Measurements from ENCODE around the gene ATAT1. TPM values are rescaled to one million over a fixed set of nuclear protein-coding genes. Genes with fewer than 3 reads are reported as not detected.

Gene ATAT1
- total and polyA plus RNA-seq, 9 of the 15 experiments (the other 6 are each of a cell fraction or from before 2014, with no cell fraction given) = 0.65 to 5.8 (median 1.6) TPM

DNA sequence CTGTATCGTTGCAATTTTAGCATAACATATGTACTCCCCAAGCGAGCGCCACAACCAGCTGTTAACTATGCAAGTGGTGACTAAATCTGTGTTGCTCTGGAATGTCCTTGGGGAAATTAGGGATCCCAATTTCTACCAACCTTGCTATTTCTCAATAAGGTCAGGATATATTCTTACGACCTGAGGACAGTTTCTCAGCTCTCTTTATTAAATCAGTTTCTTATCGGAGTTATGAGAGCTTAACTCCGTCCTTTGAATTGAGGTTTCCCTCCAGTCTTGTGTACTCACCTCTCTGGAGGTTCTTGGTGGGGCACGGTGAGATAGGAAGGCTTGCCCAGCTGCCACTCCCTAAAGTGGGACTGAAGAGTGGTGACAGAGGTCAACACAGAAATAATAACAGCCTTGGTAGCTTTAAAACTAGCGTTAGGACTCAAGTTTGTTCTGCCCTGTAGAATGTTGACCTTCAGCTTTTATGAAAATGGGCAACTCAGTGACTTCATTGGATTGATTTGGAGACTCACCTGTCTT lies 8.3 kb upstream of the ATAT1 start (continued):
- TF ChIP-seq, protein P1, sequence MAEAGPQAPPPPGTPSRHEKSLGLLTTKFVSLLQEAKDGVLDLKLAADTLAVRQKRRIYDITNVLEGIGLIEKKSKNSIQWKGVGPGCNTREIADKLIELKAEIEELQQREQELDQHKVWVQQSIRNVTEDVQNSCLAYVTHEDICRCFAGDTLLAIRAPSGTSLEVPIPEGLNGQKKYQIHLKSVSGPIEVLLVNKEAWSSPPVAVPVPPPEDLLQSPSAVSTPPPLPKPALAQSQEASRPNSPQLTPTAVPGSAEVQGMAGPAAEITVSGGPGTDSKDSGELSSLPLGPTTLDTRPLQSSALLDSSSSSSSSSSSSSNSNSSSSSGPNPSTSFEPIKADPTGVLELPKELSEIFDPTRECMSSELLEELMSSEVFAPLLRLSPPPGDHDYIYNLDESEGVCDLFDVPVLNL (CRISPR knock-in tag; IDR thresholded peaks at IDR 0.05; ENCODE audit: low read depth) = no peak
- TF ChIP-seq, protein P2, sequence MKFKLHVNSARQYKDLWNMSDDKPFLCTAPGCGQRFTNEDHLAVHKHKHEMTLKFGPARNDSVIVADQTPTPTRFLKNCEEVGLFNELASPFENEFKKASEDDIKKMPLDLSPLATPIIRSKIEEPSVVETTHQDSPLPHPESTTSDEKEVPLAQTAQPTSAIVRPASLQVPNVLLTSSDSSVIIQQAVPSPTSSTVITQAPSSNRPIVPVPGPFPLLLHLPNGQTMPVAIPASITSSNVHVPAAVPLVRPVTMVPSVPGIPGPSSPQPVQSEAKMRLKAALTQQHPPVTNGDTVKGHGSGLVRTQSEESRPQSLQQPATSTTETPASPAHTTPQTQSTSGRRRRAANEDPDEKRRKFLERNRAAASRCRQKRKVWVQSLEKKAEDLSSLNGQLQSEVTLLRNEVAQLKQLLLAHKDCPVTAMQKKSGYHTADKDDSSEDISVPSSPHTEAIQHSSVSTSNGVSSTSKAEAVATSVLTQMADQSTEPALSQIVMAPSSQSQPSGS (CRISPR knock-in tag; IDR thresholded peaks at IDR 0.05) = no peak
- TF ChIP-seq KLF10 (CRISPR knock-in tag; IDR thresholded peaks at IDR 0.05) = no peak
- TF ChIP-seq, protein P3, sequence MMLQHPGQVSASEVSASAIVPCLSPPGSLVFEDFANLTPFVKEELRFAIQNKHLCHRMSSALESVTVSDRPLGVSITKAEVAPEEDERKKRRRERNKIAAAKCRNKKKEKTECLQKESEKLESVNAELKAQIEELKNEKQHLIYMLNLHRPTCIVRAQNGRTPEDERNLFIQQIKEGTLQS (IDR thresholded peaks at IDR 0.05) = no peak
- TF ChIP-seq, protein P3 (CRISPR knock-in tag; conservative IDR thresholded peaks at IDR 0.05) = 0 out of 2 replicates have a peak, but pooled peaks have one; percentile 3

GRCh38 chr6:30619561-30619960 lies 7.1 kb upstream of the ATAT1 start:
- FAIRE-seq = no peak
- ChIA-PET POLR2A (no interaction called here), CTCF (ENCODE audit: low intra/inter-chr PET ratio) (no interaction called here)
- DNase-seq (ENCODE audit: extremely low read depth in 1 of 4, low spot score in 3 of 4) = no peak
- intact Hi-C loops (cut with micrococcal nuclease) (loop anchor here (5.0 kb wide), 1 partner anchor 208 kb away; no protein-coding TSS in a partner anchor), in situ Hi-C loops (cut with MboI) (no loop called here)
- Histone ChIP-seq H3K79me2 (ENCODE audit: control insufficient read depth, insufficient read depth, low read length) (peaks cover 51% of the 10 kb centered on the region), H3K9me1 (ENCODE audit: control insufficient read depth, insufficient read depth, low read length) (no peaks in the 10 kb centered on the region), H4K20me1 (replicated peaks; ENCODE audit: control insufficient read depth, insufficient read depth, low read length) (peaks cover 8% of the 10 kb centered on the region; the same call in 1 of the 2 replicates), H3K36me3 (ENCODE audit: control insufficient read depth, insufficient read depth, low read length) (peaks cover 73% of the 10 kb centered on the region), H3K4me1 (replicated peaks in 1 of 2; ENCODE audit: control insufficient read depth in 2 of 2, insufficient read depth in 2 of 2, low read length in 2 of 2) (peaks cover 4 to 5% of the 10 kb centered on the region in 2 experiments; a peak in 3 of 5 replicates), H3K27ac (ENCODE audit: extremely low read depth, low read depth, low read length) (peak overlapping the region; percentile 30; the same call in 2 of the 3 replicates), H3K27me3 (ENCODE audit: control insufficient read depth in 2 of 2, insufficient read depth in 2 of 2, low read length in 2 of 2) (no peaks in the 10 kb centered on the region), H2AFZ (ENCODE audit: low read depth, low read length) (no peak overlapping the region), H3K4me2 (ENCODE audit: insufficient read depth, low read length) (no peak overlapping the region), H3K4me3 (no peak overlapping the region; the same call in 1 of the 2 replicates), H3K9me3 (replicated peaks; ENCODE audit: control insufficient read depth, insufficient read depth, low read depth, low read length) (no peaks in the 10 kb centered on the region), H3K9ac (ENCODE audit: insufficient read depth in 1 of 2, low read depth in 2 of 2, low read length in 2 of 2) (peak overlapping the region; percentile 50 to 99; a peak in 3 of 4 replicates)
- 97% methylated on average over 11 of the region's 11 CpGs for WGBS (ENCODE audit: insufficient coverage, low coverage, missing lambda C conversion rate)
- ATAC-seq = no peak
- BruUV-seq (replicated peaks) = no TSS peak
- TF ChIP-seq ZNF76 (CRISPR knock-in tag; IDR thresholded peaks at IDR 0.05; ENCODE audit: borderline replicate concordance) (no peak), ZBTB33 (CRISPR knock-in tag; IDR thresholded peaks at IDR 0.05) (peak; percentile 23; the same call in 1 of the 2 replicates), THAP12 (CRISPR knock-in tag; IDR thresholded peaks at IDR 0.05) (0 out of 2 replicates have a peak, but pooled peaks have one; percentile 9)

All from K562 (cell line).